ENCODE data around the gene TMC2. TPM values are rescaled to one million over a fixed set of nuclear protein-coding genes. Genes with fewer than 3 reads are reported as not detected.

Gene TMC2
- total and polyA plus RNA-seq, 2 of the 4 experiments (the other 2 are of a cell fraction): not detected

GRCh38 chr20:2508631-2509467 is 27.5 kb upstream of the TMC2 start, which contains the start of gene ZNF343:
TSS of gene ZNF343 (minus strand) at chr20:2508915. CDS start at chr20:2493895, 15,020 bp downstream.
- Histone ChIP-seq H4K91ac (ENCODE audit: insufficient read depth, low read depth, low read length) (peak within 1 kb of the TSS; percentile 98), H3K79me1 (ENCODE audit: low read depth in 1 of 2, low read length in 2 of 2) (peaks cover 5 to 26% of the 10 kb centered on the region in 2 experiments; a peak in 3 of 4 replicates), H3K4me2 (ENCODE audit: low read depth, low read length) (peak within 1 kb of the TSS; percentile 94), H3K4me1 (ENCODE audit: control insufficient read depth, insufficient read depth, low read length) (peaks cover 2% of the 10 kb centered on the region; the same call in 1 of the 2 replicates), H2AK9ac (replicated peaks; ENCODE audit: low read depth, low read length, poor library complexity) (peak within 1 kb of the TSS; percentile 73), H2AK5ac (ENCODE audit: low read depth, low read length) (peak within 1 kb of the TSS; percentile 62), H2BK5ac (ENCODE audit: low read depth, low read length, poor library complexity, severe bottlenecking) (peak within 1 kb of the TSS; percentile 87), H3K9ac (ENCODE audit: low read depth, low read length) (peak within 1 kb of the TSS; percentile 85), H2BK120ac (ENCODE audit: low read depth, low read length) (peak within 1 kb of the TSS; percentile 99), H3K36me3 (ENCODE audit: control insufficient read depth, insufficient read depth, low read length) (no peaks in the 10 kb centered on the region), H2BK15ac (ENCODE audit: low read depth, low read length) (peak within 1 kb of the TSS; percentile 90; the same call in 2 of the 3 replicates), H3K14ac (replicated peaks; ENCODE audit: low read depth, low read length) (peak within 1 kb of the TSS; percentile 99), H2BK20ac (ENCODE audit: low read depth, low read length) (peak within 1 kb of the TSS; percentile 95), H3K27me3 (ENCODE audit: control insufficient read depth, insufficient read depth, low read length) (no peaks in the 10 kb centered on the region), H3K9me1 (ENCODE audit: insufficient read depth, low read length) (peaks cover 3% of the 10 kb centered on the region), H4K8ac (ENCODE audit: low read depth in 2 of 2, low read length in 2 of 2) (peak within 1 kb of the TSS; percentile 91 to 99), H4K20me1 (ENCODE audit: insufficient read depth, low read length) (no peaks in the 10 kb centered on the region), H3K23ac (ENCODE audit: low read depth, low read length) (peak within 1 kb of the TSS; percentile 99), H4K5ac (ENCODE audit: low read depth, low read length) (peak within 1 kb of the TSS; percentile 92), H2AFZ (replicated peaks; ENCODE audit: low read length, poor library complexity) (peak within 1 kb of the TSS; percentile 98), H3K18ac (ENCODE audit: low read depth, low read length) (peak within 1 kb of the TSS; percentile 89), H3K9me3 (ENCODE audit: control insufficient read depth, insufficient read depth, low read length) (no peaks in the 10 kb centered on the region), H3K4ac (ENCODE audit: low read depth, low read length) (peak within 1 kb of the TSS; percentile 98), H3K4me3 (ENCODE audit: insufficient read depth, low read depth, low read length) (peak within 1 kb of the TSS; percentile 77), H3K27ac (ENCODE audit: insufficient read depth, low read length) (peak within 1 kb of the TSS; percentile 81), H3K56ac (ENCODE audit: extremely low read depth, insufficient read depth, low read length) (peak within 1 kb of the TSS; percentile 97)
- peak; percentile 77 for DNase-seq
- intact Hi-C loops (cut with micrococcal nuclease) (loop anchor here (2.0 kb wide), 1 partner anchor 16 kb away; no protein-coding TSS in a partner anchor), in situ Hi-C loops (cut with MboI; ENCODE audit: low sequenced_read_pairs) (loop anchor here (25.0 kb wide), 1 partner anchor 328 kb away; the partner anchor contains the start of genes PCED1A and VPS16), dilution Hi-C loops (cut with HindIII; ENCODE audit: low sequenced_read_pairs, unreplicated experiment) (no loop called here)
- ATAC-seq (ENCODE audit: low read depth): peak; percentile 95
- 0% methylated on average over 21 of the region's 53 CpGs; no CpG with 5 or more reads in 1 of the 2 experiments for WGBS, 2 experiments (ENCODE audit: extremely low coverage in 2 of 2, insufficient read length in 1 of 2)
- TF ChIP-seq MXI1 (IDR thresholded peaks at IDR 0.05; ENCODE audit: borderline replicate concordance, low read depth, low read length): 0 out of 2 replicates have a peak, but pooled peaks have one; percentile 62
- TF ChIP-seq CEBPB (IDR thresholded peaks at IDR 0.05; ENCODE audit: low read depth, low read length): no peak
- ChIA-PET POLR2A (ENCODE audit: unreplicated experiment) (no interaction called here), CTCF (interaction anchor here (1.0 kb wide), 1 partner anchor 13 kb away, joined by 5 read pairs; no protein-coding TSS in a partner anchor)
- BruUV-seq (replicated peaks): no TSS peak
